HG02623 (cell line): ENCODE results near the gene CACFD1.

Experiments
- ATAC-seq: cut with Tn5 transposase; IDR thresholded peaks from one replicate; pipeline ENCODE4 v1.9.1; 2021; ENCODE audit warnings: moderate library complexity; ENCODE audit not compliant: unreplicated experiment

The CACFD1 gene

GRCh38 chr9:133496861-133497842, 37.4 kb downstream of the CACFD1 start:
- no peak for ATAC-seq

GRCh38 chr9:133499132-133499891, 39.5 kb downstream of the CACFD1 start:
- no peak for ATAC-seq

GRCh38 chr9:133499892-133500270, 40.1 kb downstream of the CACFD1 start:
- ATAC-seq: no peak

GRCh38 chr9:133502112-133502511, 42.3 kb downstream of the CACFD1 start:
- no peak for ATAC-seq

- ATAC-seq: no peak
Measured at GRCh38 chr9:133505186-133505830, 45.5 kb downstream of the CACFD1 start.

GRCh38 chr9:133505901-133506652, 46.3 kb downstream of the CACFD1 start:
- ATAC-seq: no peak

GRCh38 chr9:133506653-133507038, 46.9 kb downstream of the CACFD1 start:
- no peak for ATAC-seq

- ATAC-seq: no peak
Measured at GRCh38 chr9:133507246-133507965, 47.6 kb downstream of the CACFD1 start.

- no peak for ATAC-seq
Measured at GRCh38 chr9:133508046-133508445, 48.3 kb downstream of the CACFD1 start.

- ATAC-seq: no peak
Measured at GRCh38 chr9:133509179-133510083, 49.7 kb downstream of the CACFD1 start.

GRCh38 chr9:133510926-133511505, 51.2 kb downstream of the CACFD1 start:
- ATAC-seq: no peak

GRCh38 chr9:133511607-133512006, 51.8 kb downstream of the CACFD1 start:
- no peak for ATAC-seq

GRCh38 chr9:133512253-133513213, 52.8 kb downstream of the CACFD1 start:
- no peak for ATAC-seq

GRCh38 chr9:133513214-133514100, 53.7 kb downstream of the CACFD1 start:
- no peak for ATAC-seq

GRCh38 chr9:133514460-133515239, 54.9 kb downstream of the CACFD1 start:
- no peak for ATAC-seq

- no peak for ATAC-seq
Measured at GRCh38 chr9:133515240-133515610, 55.4 kb downstream of the CACFD1 start.
